Fibroblast of lung (primary cell): ENCODE data around the gene ANKRD13D. TPM values are rescaled to one million over a fixed set of nuclear protein-coding genes. Genes with fewer than 3 reads are reported as not detected.

Experiments
- DNase-seq, 2 donors: peaks; one replicate each; pipeline versions ENCODE4 v3.0.0 to v3.0.0-alpha.2; 2010; ENCODE audit warnings: low read depth in 2 of 2
- H2AFZ ChIP-seq: 2 replicates; pipeline ENCODE4 v1.5.1; 2012; ENCODE audit warnings: low read length, control low read depth, inconsistent platforms
- H3K27ac ChIP-seq: 2 replicates; pipeline ENCODE4 v1.5.1; 2011; ENCODE audit warnings: low read length, control low read depth; ENCODE audit not compliant: insufficient read depth
- H3K27me3 ChIP-seq: 2 replicates; pipeline ENCODE4 v1.5.1; 2011; ENCODE audit warnings: mild to moderate bottlenecking, low read length; ENCODE audit not compliant: control insufficient read depth, insufficient read depth
- H3K36me3 ChIP-seq: 2 replicates; pipeline ENCODE4 v1.5.1; 2011; ENCODE audit warnings: low read length; ENCODE audit not compliant: control insufficient read depth, insufficient read depth
- H3K4me1 ChIP-seq: 2 replicates; pipeline ENCODE4 v1.5.1; 2011; ENCODE audit warnings: low read length; ENCODE audit not compliant: control insufficient read depth, insufficient read depth; ENCODE audit errors: extremely low read depth
- H3K4me2 ChIP-seq: 2 replicates; pipeline ENCODE4 v1.5.1; 2011; ENCODE audit warnings: low read length, control low read depth; ENCODE audit not compliant: insufficient read depth; ENCODE audit errors: extremely low read depth
- H3K4me3 ChIP-seq, 4 experiments: fragments of 200-600 bp in 1 of 4; sonication (generic) in 1 of 4; replicated peaks in 1 of 4; 2 replicates each; pipeline ENCODE4 v1.5.1; 2011 to 2016; ENCODE audit warnings: low read length in 4 of 4, low read depth in 3 of 4, mild to moderate bottlenecking in 3 of 4, control low read depth in 2 of 4, inconsistent platforms in 1 of 4, mixed read lengths in 1 of 4; ENCODE audit not compliant: insufficient read depth in 1 of 4; ENCODE audit errors: control extremely low read depth in 1 of 4
- H3K79me2 ChIP-seq: 2 replicates; pipeline ENCODE4 v1.5.1; 2012; ENCODE audit warnings: mild to moderate bottlenecking, low read length, inconsistent platforms; ENCODE audit not compliant: control insufficient read depth, insufficient read depth
- H3K9ac ChIP-seq: 2 replicates; pipeline ENCODE4 v1.5.1; 2011; ENCODE audit warnings: mild to moderate bottlenecking, low read length, control low read depth; ENCODE audit not compliant: insufficient read depth
- H3K9me3 ChIP-seq: 2 replicates; pipeline ENCODE4 v1.5.1; 2012; ENCODE audit warnings: low read depth, low read length; ENCODE audit not compliant: control insufficient read depth, insufficient read depth
- H4K20me1 ChIP-seq: 2 replicates; pipeline ENCODE4 v1.5.1; 2011; ENCODE audit warnings: low read length; ENCODE audit not compliant: control insufficient read depth, insufficient read depth; ENCODE audit errors: extremely low read depth
- EZH2 ChIP-seq: IDR thresholded peaks from 2 replicates; pipeline ENCODE4 v1.5.1; 2012; ENCODE audit warnings: low read length, control low read depth, mild to moderate bottlenecking; ENCODE audit errors: missing control alignments
- polyA plus RNA-seq, 2 donors: library from polyadenylated mRNA; depleted of rRNA in 1 of 2; stranded (reverse) in 1 of 2; unstranded in 1 of 2; fragments of >200 nt; gene quantifications; 2 replicates each; pipeline ENCODE4 v1.2.1, GENCODE V29; 2011 to 2012; ENCODE audit warnings: missing spikeins in 1 of 2
- total RNA-seq: library from RNA; depleted of rRNA; stranded (reverse); fragments of >200 nt; gene quantifications from 2 replicates; pipeline ENCODE4 v1.2.1, GENCODE V29; 2014
- TF ChIP-seq, protein P1 (sequence below), 2 donors: IDR thresholded peaks in 1 of 2; conservative IDR thresholded peaks in 1 of 2; 1 replicate in 1 of 2; 2 replicates in 1 of 2; pipeline ENCODE4 v1.5.1; 2011 to 2012; ENCODE audit warnings: low read length in 2 of 2, control low read depth in 1 of 2, inconsistent platforms in 1 of 2, low read depth in 1 of 2, mild to moderate bottlenecking in 1 of 2

ANKRD13D gene
- total and polyA plus RNA-seq, 2 donors (not counting 1 experiment from before 2014, with no cell fraction given) = 11.5 to 45.4 TPM

DNA sequence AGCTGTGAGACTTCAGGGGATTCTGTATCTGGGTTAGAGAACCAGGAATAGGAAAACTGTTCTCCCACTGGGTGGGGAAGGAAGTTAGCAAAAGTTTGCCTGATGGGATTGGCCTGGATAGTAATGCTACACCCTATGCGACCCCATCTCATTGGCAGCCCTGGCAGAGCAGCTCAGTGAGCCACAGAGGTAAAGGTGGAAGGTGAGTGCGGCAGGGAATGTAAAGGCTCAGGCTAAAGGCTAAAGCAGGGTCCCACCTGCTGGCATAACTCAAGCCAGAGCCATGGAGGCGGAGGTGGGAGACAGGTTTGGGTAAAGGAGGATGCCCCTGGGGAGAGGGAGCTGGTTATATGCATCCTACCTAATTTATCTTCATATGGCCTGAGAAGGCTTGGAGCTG is 32.9 kb downstream of the ANKRD13D start:
- Histone ChIP-seq H3K4me2 (no peak overlapping the region), H3K27ac (no peak overlapping the region), H2AFZ (no peak overlapping the region), H3K36me3 (no peaks in the 10 kb centered on the region), H3K4me3 (no peak overlapping the region), H4K20me1 (no peaks in the 10 kb centered on the region), H3K27me3 (no peaks in the 10 kb centered on the region), H3K9me3 (no peaks in the 10 kb centered on the region), H3K4me1 (peaks cover 2% of the 10 kb centered on the region), H3K79me2 (no peaks in the 10 kb centered on the region), H3K9ac (no peak overlapping the region)
- no peak for DNase-seq
- TF ChIP-seq, protein P1, sequence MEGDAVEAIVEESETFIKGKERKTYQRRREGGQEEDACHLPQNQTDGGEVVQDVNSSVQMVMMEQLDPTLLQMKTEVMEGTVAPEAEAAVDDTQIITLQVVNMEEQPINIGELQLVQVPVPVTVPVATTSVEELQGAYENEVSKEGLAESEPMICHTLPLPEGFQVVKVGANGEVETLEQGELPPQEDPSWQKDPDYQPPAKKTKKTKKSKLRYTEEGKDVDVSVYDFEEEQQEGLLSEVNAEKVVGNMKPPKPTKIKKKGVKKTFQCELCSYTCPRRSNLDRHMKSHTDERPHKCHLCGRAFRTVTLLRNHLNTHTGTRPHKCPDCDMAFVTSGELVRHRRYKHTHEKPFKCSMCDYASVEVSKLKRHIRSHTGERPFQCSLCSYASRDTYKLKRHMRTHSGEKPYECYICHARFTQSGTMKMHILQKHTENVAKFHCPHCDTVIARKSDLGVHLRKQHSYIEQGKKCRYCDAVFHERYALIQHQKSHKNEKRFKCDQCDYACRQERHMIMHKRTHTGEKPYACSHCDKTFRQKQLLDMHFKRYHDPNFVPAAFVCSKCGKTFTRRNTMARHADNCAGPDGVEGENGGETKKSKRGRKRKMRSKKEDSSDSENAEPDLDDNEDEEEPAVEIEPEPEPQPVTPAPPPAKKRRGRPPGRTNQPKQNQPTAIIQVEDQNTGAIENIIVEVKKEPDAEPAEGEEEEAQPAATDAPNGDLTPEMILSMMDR (conservative IDR thresholded peaks at IDR 0.05 in 1 of 2, IDR thresholded peaks at IDR 0.05 in 1 of 2; ENCODE audit: low read depth in 1 of 2, low read length in 2 of 2) = no peak
- TF ChIP-seq EZH2 = no peak

DNA sequence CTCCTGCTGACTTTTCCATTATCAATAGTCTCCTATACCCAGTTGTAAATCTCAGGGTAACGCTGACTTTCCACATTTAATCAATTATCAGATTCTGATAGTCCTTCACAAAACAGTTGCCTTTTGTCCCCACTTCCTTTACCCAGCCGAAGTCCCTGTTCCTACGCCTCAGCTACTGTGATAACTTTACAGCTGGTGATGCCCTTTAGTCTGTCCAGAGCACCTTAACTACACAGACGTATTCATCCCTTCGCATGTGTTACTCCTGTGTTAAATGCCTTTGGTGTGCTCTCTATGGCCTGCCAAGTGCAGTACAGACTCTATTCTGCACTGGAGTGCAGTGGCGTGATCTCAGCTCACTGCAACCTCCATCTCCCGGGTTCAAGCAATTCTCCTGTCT is 34.4 kb downstream of the ANKRD13D start:
- Histone ChIP-seq H3K4me2 (no peak overlapping the region), H3K9me3 (no peaks in the 10 kb centered on the region), H3K79me2 (no peaks in the 10 kb centered on the region), H3K27ac (no peak overlapping the region), H3K4me1 (no peaks in the 10 kb centered on the region), H3K36me3 (no peaks in the 10 kb centered on the region), H3K9ac (no peak overlapping the region), H3K27me3 (no peaks in the 10 kb centered on the region), H3K4me3 (no peak overlapping the region), H4K20me1 (no peaks in the 10 kb centered on the region), H2AFZ (no peak overlapping the region)
- no peak for TF ChIP-seq EZH2
- TF ChIP-seq, protein P1 (conservative IDR thresholded peaks at IDR 0.05 in 1 of 2, IDR thresholded peaks at IDR 0.05 in 1 of 2; ENCODE audit: low read depth in 1 of 2, low read length in 2 of 2) = no peak
- no peak for DNase-seq

GRCh38 chr11:67332081-67332691 is 43.1 kb downstream of the ANKRD13D start:
- no peak overlapping the region for H3K27ac ChIP-seq
- H3K9ac ChIP-seq = no peak overlapping the region
- TF ChIP-seq EZH2 = no peak
- TF ChIP-seq, protein P1 (conservative IDR thresholded peaks at IDR 0.05 in 1 of 2, IDR thresholded peaks at IDR 0.05 in 1 of 2; ENCODE audit: low read depth in 1 of 2, low read length in 2 of 2) = no peak
- no peaks in the 10 kb centered on the region for H3K79me2 ChIP-seq
- no peak for DNase-seq
- no peaks in the 10 kb centered on the region for H3K27me3 ChIP-seq
- no peak overlapping the region for H3K4me3 ChIP-seq
- no peaks in the 10 kb centered on the region for H3K9me3 ChIP-seq
- H4K20me1 ChIP-seq = no peaks in the 10 kb centered on the region
- no peaks in the 10 kb centered on the region for H3K36me3 ChIP-seq
- no peak overlapping the region for H2AFZ ChIP-seq
- H3K4me2 ChIP-seq = no peak overlapping the region
- H3K4me1 ChIP-seq = no peaks in the 10 kb centered on the region
